HUES48 (cell line): ENCODE results near the gene DUS1L.

Source experiments
- H3K27ac ChIP-seq: one replicate; pipeline ENCODE4 v1.7.0; 2013; ENCODE audit warnings: low read depth, low read length, inconsistent platforms
- H3K27me3 ChIP-seq: 2 replicates; pipeline ENCODE4 v1.6.1; 2013; ENCODE audit warnings: mild to moderate bottlenecking, low read length; ENCODE audit not compliant: control insufficient read depth, insufficient read depth
- H3K36me3 ChIP-seq: 2 replicates; pipeline ENCODE4 v1.6.1; 2013; ENCODE audit warnings: low read length; ENCODE audit not compliant: control insufficient read depth, insufficient read depth
- H3K4me1 ChIP-seq: 2 replicates; pipeline ENCODE4 v1.6.1; 2013; ENCODE audit warnings: mild to moderate bottlenecking, low read length; ENCODE audit not compliant: control insufficient read depth, insufficient read depth
- H3K4me3 ChIP-seq: 2 replicates; pipeline ENCODE4 v1.5.1; 2013; ENCODE audit warnings: mild to moderate bottlenecking, low read depth, low read length
- H3K9ac ChIP-seq: 2 replicates; pipeline ENCODE4 v1.6.1; 2013; ENCODE audit warnings: mild to moderate bottlenecking, low read depth, low read length, moderate library complexity
- H3K9me3 ChIP-seq: 2 replicates; pipeline ENCODE4 v1.6.1; 2013; ENCODE audit warnings: low read length; ENCODE audit not compliant: control insufficient read depth, insufficient read depth

The DUS1L gene

GRCh38 chr17:82107341-82107860 is 41.8 kb upstream of the DUS1L start:
- Histone ChIP-seq H3K4me3 (no peak overlapping the region), H3K4me1 (peaks cover 25% of the 10 kb centered on the region), H3K27ac (no peak overlapping the region), H3K9me3 (no peaks in the 10 kb centered on the region), H3K9ac (no peak overlapping the region), H3K27me3 (no peaks in the 10 kb centered on the region), H3K36me3 (no peaks in the 10 kb centered on the region)

GRCh38 chr17:82106688-82107305 is 41.2 kb upstream of the DUS1L start:
- peaks cover 30% of the 10 kb centered on the region for H3K4me1 ChIP-seq
- no peaks in the 10 kb centered on the region for H3K27me3 ChIP-seq
- H3K9me3 ChIP-seq: no peaks in the 10 kb centered on the region
- H3K36me3 ChIP-seq: no peaks in the 10 kb centered on the region
- no peak overlapping the region for H3K9ac ChIP-seq
- no peak overlapping the region for H3K4me3 ChIP-seq
- H3K27ac ChIP-seq: peak overlapping the region; percentile 2

- Histone ChIP-seq H3K4me1 (peaks cover 37% of the 10 kb centered on the region), H3K36me3 (no peaks in the 10 kb centered on the region), H3K27ac (peak overlapping the region; percentile 2), H3K4me3 (no peak overlapping the region), H3K9me3 (no peaks in the 10 kb centered on the region), H3K27me3 (no peaks in the 10 kb centered on the region), H3K9ac (no peak overlapping the region)
These were observed 40.5 kb upstream of the DUS1L start for GRCh38 chr17:82105882-82106687.

GRCh38 chr17:82105417-82105881 is 39.8 kb upstream of the DUS1L start:
- Histone ChIP-seq H3K9ac (no peak overlapping the region), H3K9me3 (no peaks in the 10 kb centered on the region), H3K4me1 (peaks cover 38% of the 10 kb centered on the region), H3K27ac (no peak overlapping the region), H3K27me3 (no peaks in the 10 kb centered on the region), H3K36me3 (no peaks in the 10 kb centered on the region), H3K4me3 (no peak overlapping the region)

- Histone ChIP-seq H3K36me3 (no peaks in the 10 kb centered on the region), H3K27me3 (no peaks in the 10 kb centered on the region), H3K9me3 (no peaks in the 10 kb centered on the region), H3K9ac (no peak overlapping the region), H3K4me1 (peaks cover 38% of the 10 kb centered on the region), H3K27ac (no peak overlapping the region), H3K4me3 (no peak overlapping the region)
These were observed 39.3 kb upstream of the DUS1L start for GRCh38 chr17:82104797-82105416.

- H3K4me3 ChIP-seq: no peak overlapping the region
- H3K4me1 ChIP-seq: peaks cover 46% of the 10 kb centered on the region
- H3K9ac ChIP-seq: no peak overlapping the region
- no peaks in the 10 kb centered on the region for H3K27me3 ChIP-seq
- no peaks in the 10 kb centered on the region for H3K9me3 ChIP-seq
- no peaks in the 10 kb centered on the region for H3K36me3 ChIP-seq
- peak overlapping the region; percentile 89 for H3K27ac ChIP-seq
These were observed 38.2 kb upstream of the DUS1L start for GRCh38 chr17:82103553-82104451.

- H3K9me3 ChIP-seq: no peaks in the 10 kb centered on the region
- peaks cover 46% of the 10 kb centered on the region for H3K4me1 ChIP-seq
- no peaks in the 10 kb centered on the region for H3K27me3 ChIP-seq
- H3K27ac ChIP-seq: peak overlapping the region; percentile 55
- no peaks in the 10 kb centered on the region for H3K36me3 ChIP-seq
- H3K9ac ChIP-seq: no peak overlapping the region
- H3K4me3 ChIP-seq: no peak overlapping the region
These were observed 36.4 kb upstream of the DUS1L start for GRCh38 chr17:82101767-82102679.

- no peaks in the 10 kb centered on the region for H3K9me3 ChIP-seq
- H3K27me3 ChIP-seq: no peaks in the 10 kb centered on the region
- no peak overlapping the region for H3K4me3 ChIP-seq
- H3K4me1 ChIP-seq: peaks cover 50% of the 10 kb centered on the region
- peak overlapping the region; percentile 21 for H3K27ac ChIP-seq
- H3K36me3 ChIP-seq: peaks cover under 1% of the 10 kb centered on the region; the same call in 1 of the 2 replicates
- H3K9ac ChIP-seq: no peak overlapping the region
These were observed 35.7 kb upstream of the DUS1L start for GRCh38 chr17:82101301-82101715.

GRCh38 chr17:82100502-82101298 is 35.1 kb upstream of the DUS1L start:
- no peaks in the 10 kb centered on the region for H3K27me3 ChIP-seq
- H3K9me3 ChIP-seq: no peaks in the 10 kb centered on the region
- H3K4me3 ChIP-seq: no peak overlapping the region
- peaks cover 46% of the 10 kb centered on the region for H3K4me1 ChIP-seq
- peak overlapping the region; percentile 21 for H3K27ac ChIP-seq
- peaks cover 7% of the 10 kb centered on the region for H3K36me3 ChIP-seq
- no peak overlapping the region for H3K9ac ChIP-seq
